Stimulated activated naive CD8-positive, alpha-beta T cell treated with anti-CD3 and anti-CD28 coated beads, Interleukin-15, amount 100 ng/mL, for 72 hours (primary cell): ENCODE measurements around the gene EXT2.

Experiments used
- ATAC-seq: fragments of 150-1000 bp; cut with Tn5 transposase; 2 replicates; pipeline ENCODE4 v1.10.0; 2021; ENCODE audit warnings: mild to moderate bottlenecking, moderate library complexity
- DNase-seq, 2 donors: peaks; one replicate each; pipeline ENCODE4 v3.0.0; 2021 to 2022
- H3K27ac Mint-ChIP-seq, 2 donors: one replicate each; pipeline ENCODE4 v1.8.0; 2022; ENCODE audit warnings: mild to moderate bottlenecking in 2 of 2, mixed read lengths in 2 of 2, moderate library complexity in 2 of 2
- H3K27me3 Mint-ChIP-seq: one replicate; pipeline ENCODE4 v1.8.0; 2022; ENCODE audit warnings: mixed read lengths
- H3K4me1 Mint-ChIP-seq: one replicate; pipeline ENCODE4 v1.8.0; 2022; ENCODE audit warnings: mild to moderate bottlenecking, mixed read lengths
- H3K4me3 Mint-ChIP-seq, 2 donors: one replicate each; pipeline ENCODE4 v1.8.0; 2022; ENCODE audit warnings: mild to moderate bottlenecking in 2 of 2, mixed read lengths in 2 of 2, moderate library complexity in 1 of 2
- H3K9me3 Mint-ChIP-seq, 2 donors: one replicate each; pipeline ENCODE4 v1.8.0; 2022; ENCODE audit warnings: mixed read lengths in 2 of 2

The EXT2 gene

GRCh38 chr11:44243086-44243485, 147.6 kb downstream of the EXT2 start:
- DNase-seq = no peak
- no peak for ATAC-seq
- H3K27me3 Mint-ChIP-seq = no peaks in the 10 kb centered on the region
- H3K27ac Mint-ChIP-seq = no peak overlapping the region
- no peak overlapping the region for H3K4me3 Mint-ChIP-seq
- H3K4me1 Mint-ChIP-seq = no peaks in the 10 kb centered on the region
- no peaks in the 10 kb centered on the region for H3K9me3 Mint-ChIP-seq

DNA sequence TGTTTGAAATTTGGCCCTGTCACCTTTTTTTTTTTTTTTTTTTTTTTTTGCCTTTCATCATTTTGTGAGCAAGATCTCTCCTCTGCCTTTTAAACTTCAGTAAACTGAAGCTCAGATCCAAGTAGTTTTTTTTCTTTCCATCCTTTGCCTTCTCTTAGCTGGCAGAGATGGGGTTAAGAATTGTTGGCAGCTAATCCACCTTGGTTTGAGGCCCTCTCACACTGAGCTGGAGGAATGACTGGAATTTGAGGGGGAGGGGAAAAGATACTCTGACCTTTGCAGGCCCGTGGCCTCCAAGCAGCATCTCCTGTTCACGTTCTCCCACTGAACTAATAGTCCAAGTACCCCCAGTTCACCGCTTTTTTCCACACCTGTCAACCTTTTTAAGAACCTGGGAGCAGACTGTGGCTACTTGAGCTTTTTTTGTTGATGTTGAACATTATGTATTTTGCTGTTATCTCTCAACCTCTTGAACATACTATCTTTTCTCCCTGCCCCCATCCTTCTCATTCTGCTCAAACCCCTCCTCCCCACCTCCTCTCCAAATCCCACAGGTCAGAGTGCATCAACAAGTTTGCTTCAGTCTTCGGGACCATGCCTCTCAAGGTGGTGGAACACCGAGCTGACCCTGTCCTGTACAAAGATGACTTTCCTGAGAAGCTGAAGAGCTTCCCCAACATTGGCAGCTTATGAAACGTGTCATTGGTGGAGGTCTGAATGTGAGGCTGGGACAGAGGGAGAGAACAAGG, 148.3 kb downstream of the EXT2 start:
- H3K27ac Mint-ChIP-seq = no peak overlapping the region
- H3K9me3 Mint-ChIP-seq = no peaks in the 10 kb centered on the region
- no peak overlapping the region for H3K4me3 Mint-ChIP-seq
- no peaks in the 10 kb centered on the region for H3K4me1 Mint-ChIP-seq
- DNase-seq (no peak), ATAC-seq (no peak)
- H3K27me3 Mint-ChIP-seq = no peaks in the 10 kb centered on the region

DNA sequence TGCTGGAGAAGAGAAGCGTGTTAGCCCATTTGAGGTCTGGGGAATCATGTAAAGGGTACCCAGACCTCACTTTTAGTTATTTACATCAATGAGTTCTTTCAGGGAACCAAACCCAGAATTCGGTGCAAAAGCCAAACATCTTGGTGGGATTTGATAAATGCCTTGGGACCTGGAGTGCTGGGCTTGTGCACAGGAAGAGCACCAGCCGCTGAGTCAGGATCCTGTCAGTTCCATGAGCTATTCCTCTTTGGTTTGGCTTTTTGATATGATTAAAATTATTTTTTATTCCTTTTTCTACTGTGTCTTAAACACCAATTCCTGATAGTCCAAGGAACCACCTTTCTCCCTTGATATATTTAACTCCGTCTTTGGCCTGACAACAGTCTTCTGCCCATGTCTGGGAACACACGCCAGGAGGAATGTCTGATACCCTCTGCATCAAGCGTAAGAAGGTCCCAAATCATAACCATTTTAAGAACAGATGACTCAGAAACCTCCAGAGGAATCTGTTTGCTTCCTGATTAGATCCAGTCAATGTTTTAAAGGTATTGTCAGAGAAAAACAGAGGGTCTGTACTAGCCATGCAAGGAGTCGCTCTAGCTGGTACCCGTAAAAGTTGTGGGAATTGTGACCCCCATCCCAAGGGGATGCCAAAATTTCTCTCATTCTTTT, 149.3 kb downstream of the EXT2 start:
- ATAC-seq = no peak
- peaks cover 0 to 6% of the 10 kb centered on the region in 2 donors for H3K9me3 Mint-ChIP-seq
- no peak overlapping the region for H3K27ac Mint-ChIP-seq
- DNase-seq = no peak
- H3K27me3 Mint-ChIP-seq = no peaks in the 10 kb centered on the region
- H3K4me3 Mint-ChIP-seq = no peak overlapping the region
- H3K4me1 Mint-ChIP-seq = no peaks in the 10 kb centered on the region

GRCh38 chr11:44246726-44247125, 151.2 kb downstream of the EXT2 start:
- Mint-ChIP-seq H3K4me1 (no peaks in the 10 kb centered on the region), H3K9me3 (peaks cover 12 to 16% of the 10 kb centered on the region in 2 donors), H3K27ac (no peak overlapping the region), H3K27me3 (no peaks in the 10 kb centered on the region), H3K4me3 (no peak overlapping the region)
- no peak for DNase-seq
- ATAC-seq = no peak

DNA sequence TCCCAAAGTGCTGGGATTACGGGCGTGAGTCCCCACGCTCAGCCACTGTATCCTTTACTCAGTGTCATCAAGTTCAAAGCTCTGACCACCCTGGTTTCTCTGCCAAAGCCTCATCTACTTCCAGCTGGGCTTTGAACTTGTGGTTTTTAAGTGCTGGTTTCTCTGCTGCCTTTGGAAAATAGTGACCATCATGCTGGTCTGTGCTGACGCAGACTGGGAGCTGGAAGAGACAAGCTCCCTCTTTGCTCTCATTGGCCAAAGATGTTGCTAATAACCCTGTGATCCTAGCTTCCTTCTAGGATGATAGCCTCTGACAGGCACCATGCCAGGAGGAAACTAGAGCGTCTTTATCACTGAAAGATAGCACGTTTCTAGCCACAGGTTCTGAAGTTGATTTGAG, 152.0 kb downstream of the EXT2 start:
- no peaks in the 10 kb centered on the region for H3K4me1 Mint-ChIP-seq
- peaks cover 20 to 23% of the 10 kb centered on the region in 2 donors for H3K9me3 Mint-ChIP-seq
- H3K4me3 Mint-ChIP-seq = no peak overlapping the region
- DNase-seq (no peak), ATAC-seq (no peak)
- no peak overlapping the region for H3K27ac Mint-ChIP-seq
- H3K27me3 Mint-ChIP-seq = no peaks in the 10 kb centered on the region

- Mint-ChIP-seq H3K27me3 (no peaks in the 10 kb centered on the region), H3K4me3 (no peak overlapping the region), H3K9me3 (peaks cover 26 to 29% of the 10 kb centered on the region in 2 donors), H3K4me1 (no peaks in the 10 kb centered on the region), H3K27ac (no peak overlapping the region)
- no peak for DNase-seq
- no peak for ATAC-seq
Observed at GRCh38 chr11:44248109-44248508, 152.6 kb downstream of the EXT2 start.

GRCh38 chr11:44250421-44250820, 154.9 kb downstream of the EXT2 start:
- H3K27ac Mint-ChIP-seq = peak overlapping the region in 1 of 2 donors; percentile 57
- no peak for DNase-seq
- no peak for ATAC-seq
- H3K4me1 Mint-ChIP-seq = no peaks in the 10 kb centered on the region
- no peaks in the 10 kb centered on the region for H3K27me3 Mint-ChIP-seq
- H3K4me3 Mint-ChIP-seq = no peak overlapping the region
- peaks cover 27 to 30% of the 10 kb centered on the region in 2 donors for H3K9me3 Mint-ChIP-seq

- Mint-ChIP-seq H3K4me3 (no peak overlapping the region), H3K4me1 (peaks cover 8% of the 10 kb centered on the region), H3K27ac (no peak overlapping the region), H3K9me3 (peaks cover 27 to 30% of the 10 kb centered on the region in 2 donors), H3K27me3 (no peaks in the 10 kb centered on the region)
- no peak for ATAC-seq
- DNase-seq = no peak
Observed at GRCh38 chr11:44252999-44253602, 157.6 kb downstream of the EXT2 start.

- Mint-ChIP-seq H3K4me1 (peaks cover 18% of the 10 kb centered on the region), H3K27me3 (no peaks in the 10 kb centered on the region), H3K27ac (no peak overlapping the region), H3K9me3 (peaks cover 24 to 27% of the 10 kb centered on the region in 2 donors), H3K4me3 (no peak overlapping the region)
- DNase-seq = no peak
- no peak for ATAC-seq
Observed at GRCh38 chr11:44255406-44256071, 160.1 kb downstream of the EXT2 start.

DNA sequence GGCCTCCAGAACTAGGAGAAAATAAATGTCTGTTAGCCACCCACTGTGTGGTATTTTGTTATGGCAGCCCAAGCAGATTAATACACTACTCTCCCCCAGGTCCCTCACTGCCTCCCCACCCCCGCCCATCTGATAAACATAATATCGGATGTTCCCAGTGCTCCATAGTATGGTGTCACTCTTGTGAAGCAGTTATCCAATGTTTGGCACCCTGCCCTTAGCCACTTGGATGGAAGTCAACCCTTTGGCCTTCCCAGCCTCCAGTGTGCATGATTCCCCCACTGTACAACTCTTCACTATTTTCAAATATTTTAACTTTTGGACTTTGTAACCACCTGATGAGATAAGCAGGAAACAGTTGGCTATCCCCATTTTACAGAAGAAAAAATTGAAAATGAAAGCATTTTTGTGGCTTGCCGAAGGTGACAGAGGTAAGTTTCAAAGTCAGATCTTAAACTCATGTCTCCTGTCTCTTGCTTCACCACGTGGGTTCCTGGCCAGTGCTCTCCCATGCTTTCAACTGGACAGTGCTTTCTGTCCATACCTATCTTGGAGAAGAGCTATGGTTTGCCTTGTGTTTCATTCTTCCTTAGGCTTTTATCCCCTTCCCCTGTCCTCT, 161.3 kb downstream of the EXT2 start:
- no peak overlapping the region for H3K4me3 Mint-ChIP-seq
- DNase-seq (no peak), ATAC-seq (no peak)
- no peak overlapping the region for H3K27ac Mint-ChIP-seq
- H3K27me3 Mint-ChIP-seq = no peaks in the 10 kb centered on the region
- H3K9me3 Mint-ChIP-seq = peaks cover 14 to 15% of the 10 kb centered on the region in 2 donors
- peaks cover 18% of the 10 kb centered on the region for H3K4me1 Mint-ChIP-seq

GRCh38 chr11:44257338-44258189, 162.1 kb downstream of the EXT2 start:
- H3K9me3 Mint-ChIP-seq = peaks cover 6 to 7% of the 10 kb centered on the region in 2 donors
- no peaks in the 10 kb centered on the region for H3K27me3 Mint-ChIP-seq
- H3K4me3 Mint-ChIP-seq = no peak overlapping the region
- DNase-seq (no peak), ATAC-seq (no peak)
- peak overlapping the region in 1 of 2 donors; percentile 19 for H3K27ac Mint-ChIP-seq
- peaks cover 18% of the 10 kb centered on the region for H3K4me1 Mint-ChIP-seq

DNA sequence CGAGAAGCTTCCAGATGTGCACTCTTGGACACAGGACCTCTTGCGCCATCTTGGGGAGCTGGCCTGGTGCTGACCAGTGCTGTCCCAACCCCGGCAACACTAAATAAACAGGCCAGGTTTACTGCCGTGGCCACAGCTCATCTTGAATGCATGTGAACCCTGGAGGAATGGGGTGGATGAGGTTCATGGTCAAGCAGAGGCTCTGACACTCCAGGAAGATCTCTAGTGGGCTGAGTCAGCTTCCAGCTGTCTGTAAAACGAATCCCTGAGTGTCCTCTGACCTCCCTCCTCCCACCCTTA, 162.7 kb downstream of the EXT2 start:
- Mint-ChIP-seq H3K27ac (no peak overlapping the region), H3K4me1 (peaks cover 18% of the 10 kb centered on the region), H3K9me3 (peaks cover under 1 to 1% of the 10 kb centered on the region in 2 donors), H3K4me3 (no peak overlapping the region), H3K27me3 (no peaks in the 10 kb centered on the region)
- DNase-seq (no peak), ATAC-seq (no peak)

GRCh38 chr11:44258839-44259420, 163.5 kb downstream of the EXT2 start:
- peaks cover 18% of the 10 kb centered on the region for H3K4me1 Mint-ChIP-seq
- DNase-seq (no peak), ATAC-seq (peak; percentile 19)
- no peak overlapping the region for H3K4me3 Mint-ChIP-seq
- no peak overlapping the region for H3K27ac Mint-ChIP-seq
- H3K9me3 Mint-ChIP-seq = no peaks in the 10 kb centered on the region
- H3K27me3 Mint-ChIP-seq = no peaks in the 10 kb centered on the region

DNA sequence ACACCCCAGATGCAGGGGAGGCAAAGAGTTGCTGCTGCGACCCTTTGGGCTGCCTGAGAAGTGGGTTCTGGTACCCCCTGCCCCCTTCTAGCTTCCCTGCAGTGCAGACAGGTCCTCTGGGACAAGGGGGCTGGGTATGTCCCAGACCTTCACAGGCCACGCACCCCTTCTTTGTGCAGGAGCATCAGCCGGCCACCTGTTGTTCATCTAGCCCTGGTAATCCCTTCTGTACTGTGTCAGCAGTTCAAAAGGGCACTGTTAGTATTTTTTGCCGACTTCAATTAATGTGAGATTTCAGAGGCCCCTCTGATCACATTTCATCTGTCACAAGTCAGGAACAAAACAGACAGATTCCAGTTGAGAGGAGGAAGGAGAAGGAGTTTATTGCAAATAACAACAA, 164.6 kb downstream of the EXT2 start:
- ATAC-seq (no peak), DNase-seq (no peak)
- Mint-ChIP-seq H3K9me3 (no peaks in the 10 kb centered on the region), H3K4me3 (no peak overlapping the region), H3K27me3 (no peaks in the 10 kb centered on the region), H3K4me1 (peaks cover 18% of the 10 kb centered on the region), H3K27ac (no peak overlapping the region)
